ENCODE data around the gene SMPDL3A. TPM values are rescaled to one million over a fixed set of nuclear protein-coding genes. Genes with fewer than 3 reads are reported as not detected.

Gene SMPDL3A
- total RNA-seq, 1 donor from 2014 or later, result 44.7 TPM

DNA sequence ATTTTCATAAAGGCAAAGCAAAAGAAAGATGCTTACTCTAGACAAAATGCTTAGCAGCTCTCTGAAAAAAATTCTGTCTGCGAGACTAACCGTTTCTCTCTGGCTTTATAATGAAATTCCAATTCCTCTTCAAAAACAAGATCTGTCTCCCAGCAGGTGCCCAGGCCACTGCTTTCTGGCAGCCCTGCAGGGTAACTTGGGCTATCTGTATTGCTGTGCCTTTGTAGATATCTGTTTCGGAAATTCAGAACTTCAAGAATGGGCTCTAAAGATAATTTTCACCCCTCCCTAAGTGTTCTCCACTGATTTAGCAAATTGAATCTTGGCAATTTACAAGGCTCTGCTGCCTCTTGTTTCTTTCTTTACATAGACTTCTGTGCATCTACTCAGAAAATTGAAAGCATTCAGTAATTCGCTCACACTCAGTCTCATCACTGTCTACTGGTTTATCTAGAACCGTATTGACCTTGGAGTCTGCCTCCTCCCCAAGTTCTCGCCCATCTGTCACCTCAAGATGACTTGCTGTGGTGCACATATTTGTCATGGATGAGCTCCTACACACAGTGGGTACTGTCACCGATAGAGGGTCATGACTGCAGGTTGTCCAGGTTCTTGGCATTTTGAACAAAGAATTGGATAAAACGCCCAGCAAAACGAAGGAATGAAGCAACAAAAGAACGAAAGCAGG is 35.9 kb upstream of the SMPDL3A start:
- DNase-seq (ENCODE audit: extremely low spot score in 2 of 2), result no peak
- no peak for TF ChIP-seq POLR2AphosphoS5 (IDR thresholded peaks at IDR 0.05; ENCODE audit: insufficient read depth in 1 of 2, low read depth in 1 of 2)
- TF ChIP-seq, protein P1, sequence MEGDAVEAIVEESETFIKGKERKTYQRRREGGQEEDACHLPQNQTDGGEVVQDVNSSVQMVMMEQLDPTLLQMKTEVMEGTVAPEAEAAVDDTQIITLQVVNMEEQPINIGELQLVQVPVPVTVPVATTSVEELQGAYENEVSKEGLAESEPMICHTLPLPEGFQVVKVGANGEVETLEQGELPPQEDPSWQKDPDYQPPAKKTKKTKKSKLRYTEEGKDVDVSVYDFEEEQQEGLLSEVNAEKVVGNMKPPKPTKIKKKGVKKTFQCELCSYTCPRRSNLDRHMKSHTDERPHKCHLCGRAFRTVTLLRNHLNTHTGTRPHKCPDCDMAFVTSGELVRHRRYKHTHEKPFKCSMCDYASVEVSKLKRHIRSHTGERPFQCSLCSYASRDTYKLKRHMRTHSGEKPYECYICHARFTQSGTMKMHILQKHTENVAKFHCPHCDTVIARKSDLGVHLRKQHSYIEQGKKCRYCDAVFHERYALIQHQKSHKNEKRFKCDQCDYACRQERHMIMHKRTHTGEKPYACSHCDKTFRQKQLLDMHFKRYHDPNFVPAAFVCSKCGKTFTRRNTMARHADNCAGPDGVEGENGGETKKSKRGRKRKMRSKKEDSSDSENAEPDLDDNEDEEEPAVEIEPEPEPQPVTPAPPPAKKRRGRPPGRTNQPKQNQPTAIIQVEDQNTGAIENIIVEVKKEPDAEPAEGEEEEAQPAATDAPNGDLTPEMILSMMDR (IDR thresholded peaks at IDR 0.05), result no peak
- TF ChIP-seq POLR2A (IDR thresholded peaks at IDR 0.05), result no peak
- no peak overlapping the region for H3K27ac ChIP-seq
- no peaks in the 10 kb centered on the region for H3K27me3 ChIP-seq
- H3K4me3 ChIP-seq, result peak overlapping the region in 1 of 2 donors; percentile 9
- intact Hi-C loops (cut with DNase I), result no loop called here
- no peaks in the 10 kb centered on the region for H3K4me1 ChIP-seq
- no peaks in the 10 kb centered on the region for H3K9me3 ChIP-seq
- no peaks in the 10 kb centered on the region for H3K36me3 ChIP-seq

DNA sequence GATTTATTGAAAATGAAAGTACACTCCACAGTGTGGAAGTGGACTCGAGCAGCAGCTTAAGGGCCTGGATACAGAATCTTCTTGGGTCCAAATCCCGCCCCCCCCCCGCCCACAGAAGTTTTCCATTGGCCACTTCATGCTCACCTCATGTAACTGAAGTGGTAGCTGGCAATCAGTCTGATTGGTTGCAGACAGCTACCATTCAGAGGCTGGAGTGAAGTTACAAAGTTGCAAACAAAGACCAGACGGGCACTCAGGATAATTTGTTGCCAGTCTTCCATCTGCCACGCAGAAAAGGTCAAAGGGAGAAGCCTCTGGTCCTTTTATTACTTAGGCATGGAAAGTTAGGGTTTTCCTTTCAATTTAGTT is 35.4 kb upstream of the SMPDL3A start:
- H3K4me3 ChIP-seq, result peak overlapping the region in 1 of 2 donors; percentile 9
- TF ChIP-seq POLR2AphosphoS5 (IDR thresholded peaks at IDR 0.05; ENCODE audit: insufficient read depth in 1 of 2, low read depth in 1 of 2) (no peak), POLR2A (IDR thresholded peaks at IDR 0.05) (no peak)
- TF ChIP-seq, protein P1 (IDR thresholded peaks at IDR 0.05), result no peak
- intact Hi-C loops (cut with DNase I), result no loop called here
- H3K4me1 ChIP-seq, result no peaks in the 10 kb centered on the region
- H3K27me3 ChIP-seq, result no peaks in the 10 kb centered on the region
- DNase-seq (ENCODE audit: extremely low spot score in 2 of 2), result no peak
- peak overlapping the region; percentile 33 for H3K27ac ChIP-seq
- no peaks in the 10 kb centered on the region for H3K36me3 ChIP-seq
- H3K9me3 ChIP-seq, result no peaks in the 10 kb centered on the region

DNA sequence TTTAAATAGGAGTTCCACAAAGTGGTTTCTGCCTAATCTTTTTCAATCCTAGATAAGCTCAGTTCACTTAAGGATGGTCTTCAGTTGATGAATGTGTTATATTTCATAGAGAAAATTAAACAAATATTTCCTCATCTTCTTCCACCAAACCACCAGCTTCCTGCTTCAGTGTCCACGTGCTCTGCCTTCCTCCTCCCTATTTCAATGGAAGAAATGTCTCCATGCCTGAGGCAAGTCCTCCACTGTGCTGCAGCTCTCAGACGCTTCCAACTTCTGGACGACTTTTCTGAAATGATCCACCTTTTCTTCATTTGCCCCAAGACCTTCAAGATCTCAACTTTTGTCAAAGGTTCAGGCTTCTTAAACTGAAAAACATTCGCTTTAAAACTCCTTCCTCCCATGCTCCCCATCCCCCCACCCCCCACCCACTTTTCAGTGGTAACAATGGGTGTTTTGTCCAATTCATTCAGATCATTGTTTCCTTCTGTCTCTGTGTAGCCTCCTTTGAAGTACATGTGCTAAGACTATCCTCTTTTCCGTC is 34.8 kb upstream of the SMPDL3A start:
- H3K27me3 ChIP-seq, result no peaks in the 10 kb centered on the region
- no peak for DNase-seq (ENCODE audit: extremely low spot score in 2 of 2)
- no peaks in the 10 kb centered on the region for H3K9me3 ChIP-seq
- intact Hi-C loops (cut with DNase I), result no loop called here
- H3K4me1 ChIP-seq, result no peaks in the 10 kb centered on the region
- H3K36me3 ChIP-seq, result no peaks in the 10 kb centered on the region
- peak overlapping the region; percentile 33 for H3K27ac ChIP-seq
- no peak overlapping the region for H3K4me3 ChIP-seq
- no peak for TF ChIP-seq POLR2A (IDR thresholded peaks at IDR 0.05)
- no peak for TF ChIP-seq POLR2AphosphoS5 (IDR thresholded peaks at IDR 0.05; ENCODE audit: insufficient read depth in 1 of 2, low read depth in 1 of 2)
- TF ChIP-seq, protein P1 (IDR thresholded peaks at IDR 0.05), result no peak

DNA sequence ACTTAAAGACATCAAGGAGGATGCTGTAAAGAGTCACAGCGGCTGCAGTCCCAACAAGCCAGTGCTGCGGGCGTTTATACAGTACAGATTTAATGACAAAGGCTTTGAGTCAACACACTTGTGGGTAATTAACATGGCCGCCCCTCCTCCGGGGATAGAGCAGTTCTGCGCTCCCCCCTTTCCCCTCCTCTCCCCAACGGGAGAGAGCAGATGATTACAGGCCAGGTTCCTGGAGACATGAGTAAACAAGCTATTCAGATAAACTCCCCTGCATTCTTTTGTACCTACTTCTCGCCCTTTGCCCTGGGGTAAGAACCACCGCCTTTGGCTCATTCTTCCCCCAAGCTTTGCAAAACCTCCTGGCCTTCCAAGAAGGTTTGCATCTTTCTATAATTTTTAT is 33.2 kb upstream of the SMPDL3A start:
- TF ChIP-seq, protein P1 (IDR thresholded peaks at IDR 0.05), result no peak
- TF ChIP-seq POLR2A (IDR thresholded peaks at IDR 0.05) (no peak), POLR2AphosphoS5 (IDR thresholded peaks at IDR 0.05; ENCODE audit: insufficient read depth in 1 of 2, low read depth in 1 of 2) (no peak)
- H3K36me3 ChIP-seq, result no peaks in the 10 kb centered on the region
- no peaks in the 10 kb centered on the region for H3K9me3 ChIP-seq
- H3K4me1 ChIP-seq, result no peaks in the 10 kb centered on the region
- no peak overlapping the region for H3K27ac ChIP-seq
- no peak for DNase-seq (ENCODE audit: extremely low spot score in 2 of 2)
- intact Hi-C loops (cut with DNase I), result no loop called here
- H3K27me3 ChIP-seq, result no peaks in the 10 kb centered on the region
- no peak overlapping the region for H3K4me3 ChIP-seq

DNA sequence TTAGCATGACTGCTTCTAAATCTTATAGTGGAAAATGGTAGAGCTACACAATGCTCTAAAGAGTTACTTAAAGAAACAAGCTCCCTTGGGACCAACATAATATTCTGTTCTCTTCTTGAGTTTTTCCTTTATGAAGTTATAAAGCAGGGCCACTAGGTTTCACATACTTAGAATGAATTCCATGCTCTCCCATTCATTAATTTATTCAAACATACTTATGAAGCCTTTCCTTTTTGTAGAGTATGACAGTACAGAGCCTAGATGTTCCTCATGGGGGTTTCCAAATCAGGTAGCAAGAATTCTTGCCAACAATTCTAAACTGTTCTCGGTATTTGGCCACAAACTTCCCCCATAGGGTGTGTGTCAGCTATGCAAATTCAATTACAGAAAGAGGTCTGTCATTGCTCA is 30.1 kb upstream of the SMPDL3A start:
- TF ChIP-seq, protein P1 (IDR thresholded peaks at IDR 0.05), result no peak
- TF ChIP-seq POLR2AphosphoS5 (IDR thresholded peaks at IDR 0.05; ENCODE audit: insufficient read depth in 1 of 2, low read depth in 1 of 2) (no peak), POLR2A (IDR thresholded peaks at IDR 0.05) (no peak)
- Histone ChIP-seq H3K27ac (no peak overlapping the region), H3K9me3 (no peaks in the 10 kb centered on the region), H3K4me3 (no peak overlapping the region), H3K36me3 (no peaks in the 10 kb centered on the region), H3K4me1 (no peaks in the 10 kb centered on the region), H3K27me3 (no peaks in the 10 kb centered on the region)
- intact Hi-C loops (cut with DNase I), result no loop called here
- no peak for DNase-seq (ENCODE audit: extremely low spot score in 2 of 2)
